OCI-LY7 (cell line): ENCODE data around the gene CORO2A. TPM values are rescaled to one million over a fixed set of nuclear protein-coding genes. Genes with fewer than 3 reads are reported as not detected.

Experiments used
- BruUV-seq: library from RNA; stranded (reverse); fragments of 400-500 nt; replicated peaks from 2 replicates; lab custom pipeline; 2021; lab: Mats Ljungman, UMichigan
- CTCF ChIA-PET: fragments of 300-600 bp; sonication (Branson Sonifier 250); formaldehyde crosslinking; loops from one replicate; lab custom pipeline; 2022; ENCODE audit warnings: antibody characterized with exemption; ENCODE audit not compliant: unreplicated experiment; lab: Charles Lee
- POLR2A ChIA-PET: fragments of 300-600 bp; sonication (Branson Sonifier 250); formaldehyde crosslinking; loops from one replicate; lab custom pipeline; 2022; ENCODE audit warnings: antibody characterized with exemption; lab: Charles Lee
- DNase-seq: peaks from one replicate; pipeline ENCODE4 v3.0.0-alpha.2; 2015; ENCODE audit warnings: low spot score
- H2AFZ ChIP-seq: fragments of 200-600 bp; sonication (generic), shearing (Covaris generic); 2 replicates; pipeline ENCODE4 v1.6.1; 2014; ENCODE audit warnings: mild to moderate bottlenecking, antibody characterized with exemption, low read length, moderate library complexity
- H3K27ac ChIP-seq: fragments of 200-600 bp; sonication (generic); 2 replicates; pipeline ENCODE4 v1.5.1; 2014; ENCODE audit warnings: mixed run types, low read depth, mild to moderate bottlenecking, moderate library complexity, low read length, inconsistent platforms; ENCODE audit not compliant: poor library complexity, severe bottlenecking
- H3K36me3 ChIP-seq: fragments of 200-600 bp; sonication (generic); 2 replicates; pipeline ENCODE4 v1.6.1; 2014; ENCODE audit warnings: mild to moderate bottlenecking, antibody characterized with exemption, low read length, moderate library complexity, mixed read lengths; ENCODE audit not compliant: insufficient read depth
- H3K4me1 ChIP-seq: fragments of 200-600 bp; sonication (generic); 2 replicates; pipeline ENCODE4 v1.5.1; 2014; ENCODE audit warnings: mild to moderate bottlenecking, low read length; ENCODE audit not compliant: insufficient read depth, poor library complexity, severe bottlenecking
- H3K4me2 ChIP-seq: fragments of 200-600 bp; sonication (generic); 2 replicates; pipeline ENCODE4 v1.6.1; 2014; ENCODE audit warnings: mild to moderate bottlenecking, low read length
- H3K4me3 ChIP-seq: fragments of 200-600 bp; sonication (generic); 2 replicates; pipeline ENCODE4 v1.5.1; 2014; ENCODE audit warnings: mild to moderate bottlenecking, low read depth, low read length; ENCODE audit not compliant: poor library complexity, severe bottlenecking
- H3K79me2 ChIP-seq: fragments of 200-600 bp; sonication (generic); 2 replicates; pipeline ENCODE4 v1.6.1; 2016; ENCODE audit warnings: low read depth, mild to moderate bottlenecking, low read length, moderate library complexity, mixed read lengths; ENCODE audit not compliant: insufficient read depth
- H3K9me2 ChIP-seq: fragments of 200-600 bp; sonication (generic); 2 replicates; pipeline ENCODE4 v1.6.1; 2016; ENCODE audit warnings: mild to moderate bottlenecking, low read length, mixed read lengths; ENCODE audit not compliant: insufficient read depth
- H3K9me3 ChIP-seq: fragments of 200-600 bp; sonication (generic); 2 replicates; pipeline ENCODE4 v1.6.1; 2014; ENCODE audit warnings: mild to moderate bottlenecking, mixed run types, low read length, mixed read lengths
- H4K20me1 ChIP-seq: fragments of 200-600 bp; sonication (generic); 2 replicates; pipeline ENCODE4 v1.6.1; 2014; ENCODE audit warnings: mild to moderate bottlenecking, antibody characterized with exemption, low read length, moderate library complexity, mixed read lengths; ENCODE audit not compliant: insufficient read depth
- CTCF ChIP-seq: fragments of 200-600 bp; sonication (generic); conservative IDR thresholded peaks from 2 replicates; pipeline ENCODE4 v1.5.1; 2014; ENCODE audit warnings: mild to moderate bottlenecking, antibody characterized with exemption, low read length, moderate library complexity, mixed read lengths
- EZH2phosphoT487 ChIP-seq: fragments of 200-600 bp; sonication (generic); IDR thresholded peaks from 2 replicates; pipeline ENCODE4 v1.6.1; 2018; ENCODE audit warnings: low read depth, borderline replicate concordance, mild to moderate bottlenecking, mixed run types, antibody characterized with exemption, low read length, moderate library complexity, mixed read lengths
- intact Hi-C: fragments of 100-400 bp; cut with micrococcal nuclease; formaldehyde crosslinking; loops from one replicate; pipeline ENCODE4 v1.10.0; 2022; ENCODE audit not compliant: unreplicated experiment
- total RNA-seq, 2 experiments: library from RNA; depleted of rRNA in 1 of 2; stranded (reverse); fragments of >200 nt in 1 of 2; shearing (Covaris generic) in 1 of 2; gene quantifications; 2 replicates each; pipeline ENCODE4 v1.2.3, GENCODE V29; 2014 to 2022

CORO2A gene
- total RNA-seq, 2 experiments from 2014 or later: 1.8 to 3.9 TPM

- Histone ChIP-seq H3K27ac (no peak overlapping the region), H4K20me1 (no peaks in the 10 kb centered on the region), H3K4me2 (no peak overlapping the region), H2AFZ (no peak overlapping the region), H3K9me3 (no peaks in the 10 kb centered on the region), H3K4me1 (peaks cover 16% of the 10 kb centered on the region), H3K79me2 (no peaks in the 10 kb centered on the region), H3K9me2 (no peaks in the 10 kb centered on the region), H3K4me3 (no peak overlapping the region), H3K36me3 (no peaks in the 10 kb centered on the region)
- no TSS peak for BruUV-seq
- intact Hi-C loops: no loop called here
- no peak for DNase-seq
- POLR2A ChIA-PET: interaction anchor here (1.2 kb wide), 1 partner anchor 89 kb away, joined by 3 read pairs; no protein-coding TSS in a partner anchor
- TF ChIP-seq CTCF (no peak), EZH2phosphoT487 (no peak)
- CTCF ChIA-PET: interaction anchor here (0.6 kb wide), 1 partner anchor 9 kb away, joined by 3 read pairs; no protein-coding TSS in a partner anchor
These were observed 1.7 kb downstream of the CORO2A start for GRCh38 chr9:98190757-98191105.

GRCh38 chr9:98189412-98189811, 3.0 kb downstream of the CORO2A start:
- DNase-seq: no peak
- H3K9me2 ChIP-seq: no peaks in the 10 kb centered on the region
- ChIA-PET POLR2A (interaction anchor here (0.7 kb wide), 1 partner anchor 18 kb away, joined by 6 read pairs; no protein-coding TSS in a partner anchor), CTCF (no interaction called here)
- intact Hi-C loops: no loop called here
- no peak overlapping the region for H3K4me2 ChIP-seq
- H3K9me3 ChIP-seq: no peaks in the 10 kb centered on the region
- no peak overlapping the region for H2AFZ ChIP-seq
- no peaks in the 10 kb centered on the region for H3K79me2 ChIP-seq
- no peak for TF ChIP-seq EZH2phosphoT487
- H3K4me3 ChIP-seq: no peak overlapping the region
- no TSS peak for BruUV-seq
- H3K27ac ChIP-seq: no peak overlapping the region
- no peaks in the 10 kb centered on the region for H4K20me1 ChIP-seq
- H3K4me1 ChIP-seq: peaks cover 16% of the 10 kb centered on the region
- no peaks in the 10 kb centered on the region for H3K36me3 ChIP-seq

- intact Hi-C loops: no loop called here
- CTCF ChIA-PET: no interaction called here
These were observed 4.5 kb downstream of the CORO2A start for GRCh38 chr9:98187926-98188325.

More at GRCh38 chr9:98187926-98188325, 4.5 kb downstream of the CORO2A start:
- TF ChIP-seq CTCF (no peak), EZH2phosphoT487 (no peak)
- no peaks in the 10 kb centered on the region for H3K9me3 ChIP-seq
- no peak overlapping the region for H2AFZ ChIP-seq
- H3K27ac ChIP-seq: no peak overlapping the region
- POLR2A ChIA-PET: interaction anchor here (0.5 to 0.6 kb wide), 2 partner anchors 252 to 1772 kb away, joined by 3 to 5 read pairs; no protein-coding TSS in a partner anchor
- H3K4me1 ChIP-seq: peaks cover 9% of the 10 kb centered on the region
- BruUV-seq: no TSS peak
- no peak overlapping the region for H3K4me2 ChIP-seq
- H4K20me1 ChIP-seq: no peaks in the 10 kb centered on the region
- no peak for DNase-seq
- H3K4me3 ChIP-seq: no peak overlapping the region
- H3K36me3 ChIP-seq: no peaks in the 10 kb centered on the region
- no peaks in the 10 kb centered on the region for H3K9me2 ChIP-seq
- H3K79me2 ChIP-seq: no peaks in the 10 kb centered on the region
